LNCaP clone FGC (cell line): ENCODE measurements around the gene WWTR1.

ENCODE experiments used
- DNase-seq: peaks from one replicate; pipeline ENCODE4 v3.0.0-alpha.2; 2011; ENCODE audit warnings: low read depth
- H3K4me3 ChIP-seq: 2 replicates; pipeline ENCODE4 v1.5.1; 2011; ENCODE audit warnings: mild to moderate bottlenecking, low read depth, low read length, control low read depth
- CTCF ChIP-seq: IDR thresholded peaks from 2 replicates; pipeline ENCODE4 v1.5.1; 2012; ENCODE audit warnings: mild to moderate bottlenecking; ENCODE audit not compliant: control insufficient read depth, insufficient read depth; ENCODE audit errors: extremely low read depth

The WWTR1 gene

GRCh38 chr3:149628957-149629670 is 28.7 kb downstream of the WWTR1 start:
- no peak overlapping the region for H3K4me3 ChIP-seq
- DNase-seq: no peak
- no peak for TF ChIP-seq CTCF

- no peak for TF ChIP-seq CTCF
- DNase-seq: no peak
- H3K4me3 ChIP-seq: no peak overlapping the region
These were observed 31.2 kb downstream of the WWTR1 start for GRCh38 chr3:149626671-149627070.

- no peak for TF ChIP-seq CTCF
- no peak for DNase-seq
- H3K4me3 ChIP-seq: no peak overlapping the region
These were observed 32.0 kb downstream of the WWTR1 start for GRCh38 chr3:149625795-149626194.

- no peak for TF ChIP-seq CTCF
- H3K4me3 ChIP-seq: no peak overlapping the region
- no peak for DNase-seq
These were observed 34.0 kb downstream of the WWTR1 start for GRCh38 chr3:149623824-149624223.

GRCh38 chr3:149621218-149622005 is 36.4 kb downstream of the WWTR1 start:
- DNase-seq: no peak
- TF ChIP-seq CTCF: no peak
- H3K4me3 ChIP-seq: no peak overlapping the region

GRCh38 chr3:149620291-149621020 is 37.4 kb downstream of the WWTR1 start:
- DNase-seq: no peak
- H3K4me3 ChIP-seq: no peak overlapping the region
- TF ChIP-seq CTCF: no peak
